ENCODE measurements around the gene LBX2. TPM values are rescaled to one million over a fixed set of nuclear protein-coding genes. Genes with fewer than 3 reads are reported as not detected.
"Not testable (repeated sequence)": the region's sequence is repeated elsewhere in the genome, so short reads cannot be mapped to it uniquely, and the experiment has no call there.

The LBX2 gene
- total RNA-seq, 3 donors from 2014 or later, result 0.22 to 0.24 TPM; not detected in 1

- Mint-ChIP-seq H3K9me3 (no peaks in the 10 kb centered on the region), H3K4me3 (peak overlapping the region; percentile 99), H3K36me3 (ENCODE audit: insufficient read depth) (peaks cover 16% of the 10 kb centered on the region), H3K4me1 (ENCODE audit: low read depth) (peaks cover 20% of the 10 kb centered on the region), H3K27me3 (ENCODE audit: low read depth) (no peaks in the 10 kb centered on the region)
- ATAC-seq (peak in 1 of 2 donors; percentile 3), DNase-seq (no peak)
Observed at GRCh38 chr2:74471332-74472065, 27.9 kb downstream of the LBX2 start.

- Mint-ChIP-seq H3K4me1 (ENCODE audit: low read depth) (peaks cover 23% of the 10 kb centered on the region), H3K4me3 (peak overlapping the region; percentile 64), H3K36me3 (ENCODE audit: insufficient read depth) (peaks cover 15% of the 10 kb centered on the region)
- H3K27me3 Mint-ChIP-seq (ENCODE audit: low read depth); DNase-seq; H3K9me3 Mint-ChIP-seq; ATAC-seq: not testable (repeated sequence)
Observed at GRCh38 chr2:74470742-74471141, 28.7 kb downstream of the LBX2 start.

- DNase-seq (no peak), ATAC-seq (peak; percentile 3 to 5)
- H3K4me3 Mint-ChIP-seq, result peak overlapping the region; percentile 96
- H3K9me3 Mint-ChIP-seq, result no peaks in the 10 kb centered on the region
- H3K27me3 Mint-ChIP-seq (ENCODE audit: low read depth), result no peaks in the 10 kb centered on the region
- H3K4me1 Mint-ChIP-seq (ENCODE audit: low read depth), result peaks cover 28% of the 10 kb centered on the region
- peaks cover 11% of the 10 kb centered on the region for H3K36me3 Mint-ChIP-seq (ENCODE audit: insufficient read depth)
Observed at GRCh38 chr2:74464406-74464805, 35.0 kb downstream of the LBX2 start.

DNA sequence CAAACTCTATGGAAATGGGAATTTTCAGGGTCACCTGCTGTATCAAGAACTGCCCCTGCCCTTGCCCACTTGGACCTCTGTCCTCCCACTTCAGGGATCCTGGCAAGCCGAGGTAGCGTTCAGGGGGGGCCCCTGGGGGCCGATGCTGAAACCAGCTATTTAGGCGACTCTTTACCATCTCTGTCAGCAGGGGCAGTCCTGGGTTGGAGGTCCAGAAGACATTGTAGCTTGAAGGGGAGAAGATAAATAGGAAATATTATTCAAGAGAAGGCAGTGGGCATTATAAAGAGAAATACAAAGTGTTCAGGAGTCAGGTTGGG lies 36.7 kb downstream of the LBX2 start:
- H3K9me3 Mint-ChIP-seq, result no peaks in the 10 kb centered on the region
- ATAC-seq (no peak), DNase-seq (no peak)
- H3K4me1 Mint-ChIP-seq (ENCODE audit: low read depth), result peaks cover 39% of the 10 kb centered on the region
- peak overlapping the region; percentile 35 for H3K4me3 Mint-ChIP-seq
- H3K27me3 Mint-ChIP-seq (ENCODE audit: low read depth), result no peaks in the 10 kb centered on the region
- peaks cover 11% of the 10 kb centered on the region for H3K36me3 Mint-ChIP-seq (ENCODE audit: insufficient read depth)

GRCh38 chr2:74462054-74462785 lies 37.2 kb downstream of the LBX2 start:
- Mint-ChIP-seq H3K4me3 (no peak overlapping the region), H3K36me3 (ENCODE audit: insufficient read depth) (peaks cover 12% of the 10 kb centered on the region), H3K27me3 (ENCODE audit: low read depth) (no peaks in the 10 kb centered on the region), H3K4me1 (ENCODE audit: low read depth) (peaks cover 42% of the 10 kb centered on the region), H3K9me3 (no peaks in the 10 kb centered on the region)
- no peak for DNase-seq
- ATAC-seq, result no peak

DNA sequence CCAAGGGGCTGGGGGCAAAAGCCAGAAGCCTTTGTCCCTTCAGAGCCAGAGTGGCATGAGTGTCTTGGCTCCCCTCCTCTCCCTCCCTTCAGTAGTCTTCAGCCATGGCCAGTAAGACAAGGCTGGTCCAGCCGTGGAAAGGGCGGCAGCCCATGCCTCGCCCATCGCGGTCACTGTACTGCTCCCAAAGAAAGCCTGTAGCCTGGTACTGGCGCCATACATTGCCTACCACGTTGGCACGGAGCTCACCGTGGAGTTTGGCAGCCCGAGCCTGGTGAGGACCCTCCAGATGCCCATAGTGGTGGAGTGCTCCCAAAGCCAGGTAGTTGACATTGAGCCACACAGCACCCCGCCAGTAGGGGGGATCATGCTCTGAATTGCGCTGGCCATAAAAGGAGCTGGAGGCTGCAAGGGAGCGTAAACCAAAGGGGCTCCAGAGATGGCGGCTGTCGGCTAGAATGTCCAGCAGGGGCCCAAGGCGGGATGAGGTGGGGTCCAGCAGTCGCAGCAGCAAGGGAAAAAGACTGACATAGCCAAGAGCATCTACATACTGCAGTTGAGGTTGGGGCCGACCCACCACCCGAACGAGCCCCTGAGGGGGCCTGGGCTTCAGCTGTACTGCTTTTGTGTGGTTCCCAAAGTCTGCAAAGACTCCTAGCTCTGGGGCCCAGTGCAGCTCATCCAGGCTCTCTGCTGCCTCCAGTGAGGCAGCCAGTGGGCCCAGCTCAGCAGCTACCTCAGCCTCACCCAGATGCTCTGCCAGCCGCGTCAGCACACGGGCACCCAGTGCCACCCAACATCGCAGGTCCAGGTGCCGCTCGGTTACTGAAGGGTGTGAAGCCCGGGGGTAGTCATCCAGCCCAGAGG lies 38.0 kb downstream of the LBX2 start:
- Mint-ChIP-seq H3K4me1 (ENCODE audit: low read depth) (peaks cover 49% of the 10 kb centered on the region), H3K27me3 (ENCODE audit: low read depth) (no peaks in the 10 kb centered on the region), H3K4me3 (no peak overlapping the region), H3K9me3 (no peaks in the 10 kb centered on the region), H3K36me3 (ENCODE audit: insufficient read depth) (peaks cover 14% of the 10 kb centered on the region)
- no peak for ATAC-seq
- DNase-seq, result no peak

DNA sequence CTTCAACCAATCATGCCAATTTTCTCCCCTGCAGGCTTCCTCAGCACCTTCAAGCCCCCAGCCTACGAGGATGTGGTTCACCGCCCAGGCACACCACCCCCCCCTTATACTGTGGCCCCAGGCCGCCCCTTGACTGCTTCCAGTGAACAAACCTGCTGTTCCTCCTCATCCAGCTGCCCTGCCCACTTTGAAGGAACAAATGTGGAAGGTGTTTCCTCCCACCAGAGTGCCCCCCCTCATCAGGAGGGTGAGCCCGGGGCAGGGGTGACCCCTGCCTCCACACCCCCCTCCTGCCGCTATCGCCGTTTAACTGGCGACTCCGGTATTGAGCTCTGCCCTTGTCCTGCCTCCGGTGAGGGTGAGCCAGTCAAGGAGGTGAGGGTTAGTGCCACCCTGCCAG lies 39.2 kb downstream of the LBX2 start:
- Mint-ChIP-seq H3K36me3 (ENCODE audit: insufficient read depth) (peaks cover 23% of the 10 kb centered on the region), H3K4me3 (peak overlapping the region; percentile 100), H3K4me1 (ENCODE audit: low read depth) (peaks cover 53% of the 10 kb centered on the region)
- not testable (repeated sequence) for H3K9me3 Mint-ChIP-seq; DNase-seq; H3K27me3 Mint-ChIP-seq (ENCODE audit: low read depth); ATAC-seq

DNA sequence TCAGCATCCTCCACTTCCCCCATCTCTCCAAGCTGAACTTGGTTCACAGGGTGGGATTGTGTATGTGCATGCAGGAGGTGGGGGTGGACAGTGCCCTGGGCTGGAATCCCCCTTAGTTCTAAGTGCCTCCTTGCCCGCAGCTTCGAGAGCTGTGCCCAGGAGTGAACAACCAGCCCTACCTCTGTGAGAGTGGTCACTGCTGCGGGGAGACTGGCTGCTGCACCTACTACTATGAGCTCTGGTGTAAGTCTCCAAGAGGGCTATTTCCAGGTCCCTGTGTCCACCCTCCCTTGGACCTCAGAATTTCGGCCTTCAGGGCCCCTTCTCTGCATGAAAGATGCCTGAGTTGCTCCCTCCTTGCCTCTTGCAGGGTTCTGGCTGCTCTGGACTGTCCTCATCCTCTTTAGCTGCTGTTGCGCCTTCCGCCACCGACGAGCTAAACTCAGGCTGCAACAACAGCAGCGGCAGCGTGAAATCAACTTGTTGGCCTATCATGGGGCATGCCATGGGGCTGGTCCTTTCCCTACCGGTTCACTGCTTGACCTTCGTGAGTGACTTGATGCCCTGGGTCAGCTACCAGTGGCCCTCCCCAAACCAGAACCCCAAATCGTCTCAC lies 39.8 kb downstream of the LBX2 start:
- Mint-ChIP-seq H3K4me3 (peak overlapping the region; percentile 100), H3K4me1 (ENCODE audit: low read depth) (peaks cover 59% of the 10 kb centered on the region), H3K36me3 (ENCODE audit: insufficient read depth) (peaks cover 26% of the 10 kb centered on the region)
- DNase-seq; H3K9me3 Mint-ChIP-seq; H3K27me3 Mint-ChIP-seq (ENCODE audit: low read depth); ATAC-seq: not testable (repeated sequence)

DNA sequence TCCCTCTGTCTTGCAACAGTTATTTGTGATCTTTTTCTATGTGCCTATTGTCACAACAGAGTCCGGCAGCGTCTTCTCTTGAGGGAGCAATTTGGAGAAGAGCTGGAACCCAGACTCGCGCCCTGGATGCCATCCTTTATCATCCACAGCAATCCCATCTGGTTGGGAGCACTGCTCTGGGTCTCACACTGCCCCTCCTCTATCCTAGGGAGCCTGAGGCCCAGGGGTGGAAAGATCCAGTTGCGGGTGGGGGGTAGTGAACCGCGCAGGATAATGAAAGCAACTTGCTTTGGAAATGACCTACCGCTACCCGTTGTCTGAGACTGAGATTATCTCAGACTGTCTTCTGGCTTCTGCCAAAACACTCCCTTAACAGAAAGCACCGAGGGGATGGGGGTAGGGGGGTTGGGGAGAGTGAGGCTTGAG lies 40.5 kb downstream of the LBX2 start:
- ATAC-seq, result no peak
- H3K27me3 Mint-ChIP-seq (ENCODE audit: low read depth), result no peaks in the 10 kb centered on the region
- no peaks in the 10 kb centered on the region for H3K9me3 Mint-ChIP-seq
- peaks cover 60% of the 10 kb centered on the region for H3K4me1 Mint-ChIP-seq (ENCODE audit: low read depth)
- no peak for DNase-seq
- peaks cover 26% of the 10 kb centered on the region for H3K36me3 Mint-ChIP-seq (ENCODE audit: insufficient read depth)
- H3K4me3 Mint-ChIP-seq, result peak overlapping the region; percentile 100

DNA sequence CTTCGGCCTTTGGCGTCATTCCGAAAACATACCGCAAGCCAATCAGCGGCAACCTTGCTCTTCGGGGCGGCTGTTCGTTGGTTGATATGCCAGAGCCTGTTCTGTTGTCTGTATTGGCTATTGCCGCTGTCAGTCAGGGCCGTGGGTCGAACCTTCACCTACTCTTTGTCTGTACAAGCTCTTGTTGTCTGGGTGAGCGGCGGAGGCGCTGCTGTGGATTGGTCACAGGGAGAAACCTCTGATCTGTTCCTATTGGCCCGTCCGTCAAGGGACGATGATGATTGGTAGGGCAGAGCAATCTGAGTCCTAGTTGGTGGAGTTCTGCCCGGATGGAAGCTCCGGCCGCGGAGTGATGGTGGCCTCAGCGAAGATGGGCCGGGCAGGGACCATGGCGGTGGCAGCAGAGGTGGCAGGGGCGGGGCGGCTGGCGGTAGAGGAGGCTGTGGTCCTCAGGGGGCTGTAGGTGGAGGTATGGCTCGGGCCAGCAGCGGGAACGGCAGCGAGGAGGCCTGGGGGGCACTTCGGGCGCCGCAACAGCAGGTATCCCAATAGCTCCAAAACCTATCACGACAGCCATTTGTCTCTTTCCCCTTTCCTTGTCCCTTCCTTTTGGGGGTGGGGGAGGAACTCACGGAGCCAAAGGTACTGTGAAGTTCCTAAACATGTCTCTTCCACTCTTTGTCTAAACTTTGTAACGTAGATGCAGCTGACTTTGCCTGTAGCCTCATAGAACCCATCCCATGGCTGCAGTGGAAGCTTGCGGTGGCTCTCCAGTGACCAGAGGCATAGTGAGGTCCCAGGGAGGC lies 41.1 kb downstream of the LBX2 start, which contains the start of gene WBP1:
TSS of gene WBP1 (plus strand) at position 307 of the 806 bp plus-strand sequence. CDS start at position 472, 165 bp downstream.
- H3K4me1 Mint-ChIP-seq (ENCODE audit: low read depth), result peaks cover 58% of the 10 kb centered on the region
- DNase-seq (peak; percentile 97), ATAC-seq (peak; percentile 84 to 85)
- H3K9me3 Mint-ChIP-seq, result no peaks in the 10 kb centered on the region
- H3K4me3 Mint-ChIP-seq, result peak within 1 kb of the TSS; percentile 100
- H3K36me3 Mint-ChIP-seq (ENCODE audit: insufficient read depth), result peaks cover 26% of the 10 kb centered on the region
- no peaks in the 10 kb centered on the region for H3K27me3 Mint-ChIP-seq (ENCODE audit: low read depth)

DNA sequence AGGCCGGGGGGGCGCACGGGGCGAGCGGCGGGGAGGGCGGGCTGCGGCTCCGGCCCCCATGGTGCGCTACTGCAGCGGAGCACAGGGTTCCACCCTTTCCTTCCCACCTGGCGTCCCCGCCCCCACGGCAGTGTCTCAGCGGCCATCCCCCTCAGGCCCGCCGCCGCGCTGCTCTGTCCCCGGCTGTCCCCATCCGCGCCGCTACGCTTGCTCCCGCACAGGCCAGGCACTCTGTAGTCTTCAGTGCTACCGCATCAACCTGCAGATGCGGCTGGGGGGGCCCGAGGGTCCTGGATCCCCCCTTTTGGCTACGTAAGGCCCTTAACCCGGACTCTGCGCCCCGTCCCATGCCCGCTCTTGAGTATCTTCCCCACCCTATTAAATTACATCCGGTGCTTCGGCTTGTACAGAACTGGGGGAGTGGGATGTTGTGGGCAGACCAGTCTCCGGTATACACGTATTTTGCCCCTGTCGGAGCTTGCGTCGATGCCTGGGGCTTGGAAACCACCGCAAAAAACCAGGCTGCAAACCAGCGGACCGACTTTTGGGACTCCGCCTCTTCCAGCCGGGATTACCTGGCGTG lies 41.8 kb downstream of the LBX2 start:
- DNase-seq (peak; percentile 79), ATAC-seq (peak; percentile 34)
- peaks cover 60% of the 10 kb centered on the region for H3K4me1 Mint-ChIP-seq (ENCODE audit: low read depth)
- no peaks in the 10 kb centered on the region for H3K9me3 Mint-ChIP-seq
- peak overlapping the region; percentile 100 for H3K4me3 Mint-ChIP-seq
- no peaks in the 10 kb centered on the region for H3K27me3 Mint-ChIP-seq (ENCODE audit: low read depth)
- peaks cover 23% of the 10 kb centered on the region for H3K36me3 Mint-ChIP-seq (ENCODE audit: insufficient read depth)

GRCh38 chr2:74457129-74457548 lies 42.3 kb downstream of the LBX2 start:
- DNase-seq (no peak), ATAC-seq (no peak)
- peaks cover 21% of the 10 kb centered on the region for H3K36me3 Mint-ChIP-seq (ENCODE audit: insufficient read depth)
- H3K9me3 Mint-ChIP-seq, result no peaks in the 10 kb centered on the region
- no peaks in the 10 kb centered on the region for H3K27me3 Mint-ChIP-seq (ENCODE audit: low read depth)
- H3K4me1 Mint-ChIP-seq (ENCODE audit: low read depth), result peaks cover 64% of the 10 kb centered on the region
- peak overlapping the region; percentile 100 for H3K4me3 Mint-ChIP-seq
